ENCODE measurements around the gene SOCS6. TPM values are rescaled to one million over a fixed set of nuclear protein-coding genes. Genes with fewer than 3 reads are reported as not detected.
"Not testable (repeated sequence)": the region's sequence is repeated elsewhere in the genome, so short reads cannot be mapped to it uniquely, and the experiment has no call there.

The SOCS6 gene
- total RNA-seq, 1 donor from 2014 or later, result 18.7 TPM

- no peak for DNase-seq
Observed at GRCh38 chr18:70362258-70362657, 73.4 kb downstream of the SOCS6 start.

GRCh38 chr18:70363861-70364260 is 75.0 kb downstream of the SOCS6 start:
- no peak for DNase-seq

- no peak for DNase-seq
Observed at GRCh38 chr18:70365361-70365760, 76.5 kb downstream of the SOCS6 start.

GRCh38 chr18:70366174-70366573 is 77.3 kb downstream of the SOCS6 start:
- no peak for DNase-seq

GRCh38 chr18:70366670-70367069 is 77.8 kb downstream of the SOCS6 start:
- DNase-seq, result no peak

GRCh38 chr18:70367344-70367743 is 78.5 kb downstream of the SOCS6 start:
- DNase-seq, result not testable (repeated sequence)

- no peak for DNase-seq
Observed at GRCh38 chr18:70368903-70369302, 80.1 kb downstream of the SOCS6 start.

GRCh38 chr18:70370762-70371733 is 82.2 kb downstream of the SOCS6 start:
- DNase-seq, result no peak

- DNase-seq, result no peak
Observed at GRCh38 chr18:70371908-70372307, 83.1 kb downstream of the SOCS6 start.

- no peak for DNase-seq
Observed at GRCh38 chr18:70372450-70373041, 83.7 kb downstream of the SOCS6 start.

- no peak for DNase-seq
Observed at GRCh38 chr18:70373042-70373519, 84.2 kb downstream of the SOCS6 start.

GRCh38 chr18:70374154-70374553 is 85.3 kb downstream of the SOCS6 start:
- DNase-seq, result no peak

- no peak for DNase-seq
Observed at GRCh38 chr18:70376137-70376913, 87.5 kb downstream of the SOCS6 start.

GRCh38 chr18:70376914-70377258 is 88.0 kb downstream of the SOCS6 start:
- no peak for DNase-seq

- DNase-seq, result no peak
Observed at GRCh38 chr18:70377317-70377799, 88.5 kb downstream of the SOCS6 start.

- DNase-seq, result no peak
Observed at GRCh38 chr18:70377857-70378701, 89.2 kb downstream of the SOCS6 start.

Other genes with a start within 250 kb of the SOCS6 start
- 27.1 TPM for gene RTTN, start 83.4 kb upstream of the SOCS6 start, total RNA-seq

Data from skin of body (tissue), 2 donors.